ENCODE data around the gene KREMEN2. TPM values are rescaled to one million over a fixed set of nuclear protein-coding genes. Genes with fewer than 3 reads are reported as not detected.
A peak's percentile ranks its signal among the peaks of the same experiment; 100 is the strongest.

The KREMEN2 gene, protein sequence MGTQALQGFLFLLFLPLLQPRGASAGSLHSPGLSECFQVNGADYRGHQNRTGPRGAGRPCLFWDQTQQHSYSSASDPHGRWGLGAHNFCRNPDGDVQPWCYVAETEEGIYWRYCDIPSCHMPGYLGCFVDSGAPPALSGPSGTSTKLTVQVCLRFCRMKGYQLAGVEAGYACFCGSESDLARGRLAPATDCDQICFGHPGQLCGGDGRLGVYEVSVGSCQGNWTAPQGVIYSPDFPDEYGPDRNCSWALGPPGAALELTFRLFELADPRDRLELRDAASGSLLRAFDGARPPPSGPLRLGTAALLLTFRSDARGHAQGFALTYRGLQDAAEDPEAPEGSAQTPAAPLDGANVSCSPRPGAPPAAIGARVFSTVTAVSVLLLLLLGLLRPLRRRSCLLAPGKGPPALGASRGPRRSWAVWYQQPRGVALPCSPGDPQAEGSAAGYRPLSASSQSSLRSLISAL
- 3.8 TPM for polyA plus RNA-seq (2013, experiment 1 of 2)
- 3.9 TPM for polyA plus RNA-seq (2013, experiment 2 of 2)

DNA sequence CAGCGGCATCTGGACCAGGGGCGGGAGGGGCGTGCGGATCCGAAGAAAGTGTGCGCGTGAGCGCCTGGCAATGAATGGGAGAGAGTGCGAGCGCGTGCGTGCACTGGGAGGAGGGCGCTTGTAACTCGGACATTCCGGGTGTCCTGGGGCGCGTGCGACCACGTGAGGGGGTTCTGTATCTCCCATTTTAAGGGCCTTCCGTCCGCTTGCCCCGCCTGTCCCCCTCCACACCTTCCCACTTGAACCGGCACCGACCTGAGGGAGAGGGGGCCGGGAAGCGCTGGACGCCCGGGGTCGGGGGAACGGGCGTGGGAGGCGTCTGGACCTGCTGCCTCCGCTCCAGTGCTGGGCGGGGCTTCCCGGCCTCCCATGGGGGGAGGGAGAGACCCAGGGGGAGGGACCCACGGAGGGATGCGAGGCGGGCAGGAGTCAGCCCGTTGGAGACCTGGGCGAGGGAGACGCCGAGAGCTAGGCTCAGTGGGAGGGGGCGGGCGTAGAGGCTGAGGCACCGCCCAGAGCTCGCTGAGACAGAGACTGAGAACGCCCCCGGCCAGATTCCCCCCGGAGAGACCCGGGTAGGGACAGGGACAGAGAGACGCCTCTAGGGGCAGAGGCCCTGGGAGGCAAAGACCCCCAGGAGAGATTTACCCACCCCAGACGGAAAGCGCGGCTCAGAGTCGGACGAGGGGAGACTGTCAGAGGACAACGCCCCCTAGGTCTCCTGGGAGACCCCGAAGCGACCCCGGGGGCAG is at the start of gene KREMEN2:
TSS of gene KREMEN2 (plus strand) at position 553 of the 752 bp plus-strand sequence. CDS start 246 bp downstream, outside the sequence.
- Histone ChIP-seq H3K9me3 (replicated peaks in 1 of 2; ENCODE audit: control insufficient read depth in 2 of 2, insufficient read depth in 1 of 2, low read depth in 1 of 2, low read length in 2 of 2) (no peaks in the 10 kb centered on the region), H3K27me3 (ENCODE audit: control insufficient read depth in 3 of 3, insufficient read depth in 3 of 3, low read depth in 1 of 3, low read length in 3 of 3) (peaks cover 0 to 40% (median 20%) of the 10 kb centered on the region in 3 experiments), H2AK5ac (ENCODE audit: low read depth, low read length) (peak within 1 kb of the TSS; percentile 95), H2BK5ac (ENCODE audit: low read length) (peak within 1 kb of the TSS; percentile 93), H2BK15ac (ENCODE audit: low read length) (peak within 1 kb of the TSS; percentile 97), H3K27ac (replicated peaks; ENCODE audit: low read length) (peak within 1 kb of the TSS; percentile 14), H3K4me3 (ENCODE audit: low read length in 2 of 2) (peak within 1 kb of the TSS; percentile 49 to 84), H3K4ac (ENCODE audit: low read length) (no peak within 1 kb of the TSS), H3K14ac (ENCODE audit: low read length) (peak within 1 kb of the TSS; percentile 100), H2BK120ac (ENCODE audit: low read depth, low read length) (peak within 1 kb of the TSS; percentile 61), H2BK12ac (ENCODE audit: low read length) (peak within 1 kb of the TSS; percentile 95), H2AFZ (ENCODE audit: low read length) (peak within 1 kb of the TSS; percentile 98), H3K4me1 (ENCODE audit: control insufficient read depth in 2 of 2, insufficient read depth in 1 of 2, low read depth in 1 of 2, low read length in 2 of 2) (peaks cover 13 to 19% of the 10 kb centered on the region in 2 donors), H3K9ac (ENCODE audit: low read depth, low read length, poor library complexity) (peak within 1 kb of the TSS; percentile 89), H3K4me2 (ENCODE audit: insufficient read depth, low read length, poor library complexity, severe bottlenecking) (peak within 1 kb of the TSS; percentile 98), H4K91ac (ENCODE audit: low read depth, low read length, poor library complexity) (no peak within 1 kb of the TSS), H3K18ac (ENCODE audit: low read length) (peak within 1 kb of the TSS; percentile 95), H3K23ac (ENCODE audit: low read depth, low read length, poor library complexity) (peak within 1 kb of the TSS; percentile 96), H4K8ac (ENCODE audit: low read depth, low read length) (no peak within 1 kb of the TSS), H3K79me1 (ENCODE audit: low read depth, low read length) (peaks cover 5% of the 10 kb centered on the region), H3K36me3 (replicated peaks in 1 of 2; ENCODE audit: control insufficient read depth in 2 of 2, insufficient read depth in 2 of 2, low read length in 2 of 2) (no peaks in the 10 kb centered on the region)
- no CpG with 5 or more reads among the region's 60 CpGs for WGBS, 2 donors (ENCODE audit: extremely low coverage in 2 of 2, insufficient read length in 2 of 2, insufficient replicate concordance in 1 of 2)
- DNase-seq (ENCODE audit: low spot score): peak; percentile 64

DNA sequence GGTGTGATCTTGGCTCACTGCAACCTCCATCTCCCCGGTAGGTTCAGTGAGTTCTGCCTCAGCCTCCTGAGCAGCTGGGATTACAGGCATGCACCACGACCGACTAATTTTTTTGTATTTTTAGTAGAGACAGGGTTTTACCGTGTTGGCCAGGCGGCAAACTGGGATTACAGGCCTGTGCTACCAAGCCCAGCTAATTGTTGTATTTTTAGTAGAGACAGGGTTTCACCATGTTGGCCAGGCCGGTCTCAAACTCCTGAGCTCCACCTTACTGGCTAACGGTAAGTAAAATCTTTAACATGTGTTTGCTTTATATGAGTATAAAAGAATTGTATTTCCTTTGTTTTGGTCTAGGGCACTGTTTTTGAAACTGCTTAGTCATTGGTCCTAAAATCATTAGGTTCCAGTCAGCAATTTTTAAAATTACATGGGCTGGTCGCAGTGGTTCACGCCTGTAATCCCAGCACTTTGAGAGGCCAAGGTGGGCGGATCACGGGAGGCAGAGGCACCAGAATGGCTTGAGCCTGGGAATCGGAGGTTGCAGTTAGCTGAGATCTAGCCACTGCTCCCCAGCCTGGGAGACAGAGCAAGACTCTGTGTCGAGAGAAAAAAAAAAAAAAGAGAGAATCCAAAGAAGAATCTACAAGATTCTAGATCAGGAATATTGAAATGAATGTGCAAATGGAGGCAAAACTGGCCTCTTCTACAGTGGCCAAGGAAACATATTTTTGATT is 48.7 kb upstream of the KREMEN2 start:
- Histone ChIP-seq H4K91ac (ENCODE audit: low read depth, low read length, poor library complexity) (no peak overlapping the region), H2BK15ac (ENCODE audit: low read length) (no peak overlapping the region), H3K79me1 (ENCODE audit: low read depth, low read length) (peaks cover 2% of the 10 kb centered on the region), H3K4ac (ENCODE audit: low read length) (no peak overlapping the region), H2BK5ac (ENCODE audit: low read length) (no peak overlapping the region), H3K36me3 (replicated peaks in 1 of 2; ENCODE audit: control insufficient read depth in 2 of 2, insufficient read depth in 2 of 2, low read length in 2 of 2) (peaks cover 0 to 28% of the 10 kb centered on the region in 2 donors), H2AFZ (ENCODE audit: low read length) (no peak overlapping the region), H3K9ac (ENCODE audit: low read depth, low read length, poor library complexity) (no peak overlapping the region), H3K4me3 (ENCODE audit: low read length in 2 of 2) (no peak overlapping the region), H2BK120ac (ENCODE audit: low read depth, low read length) (no peak overlapping the region), H3K4me1 (ENCODE audit: control insufficient read depth in 2 of 2, insufficient read depth in 1 of 2, low read depth in 1 of 2, low read length in 2 of 2) (peaks cover 5 to 7% of the 10 kb centered on the region in 2 donors), H3K14ac (ENCODE audit: low read length) (no peak overlapping the region), H3K4me2 (ENCODE audit: insufficient read depth, low read length, poor library complexity, severe bottlenecking) (no peak overlapping the region), H3K27ac (replicated peaks; ENCODE audit: low read length) (no peak overlapping the region), H3K18ac (ENCODE audit: low read length) (no peak overlapping the region), H3K23ac (ENCODE audit: low read depth, low read length, poor library complexity) (no peak overlapping the region), H4K8ac (ENCODE audit: low read depth, low read length) (no peak overlapping the region), H2BK12ac (ENCODE audit: low read length) (no peak overlapping the region), H2AK5ac (ENCODE audit: low read depth, low read length) (no peak overlapping the region), H3K9me3 (replicated peaks in 1 of 2; ENCODE audit: control insufficient read depth in 2 of 2, insufficient read depth in 1 of 2, low read depth in 1 of 2, low read length in 2 of 2) (peaks cover 0 to 2% of the 10 kb centered on the region in 2 donors), H3K27me3 (ENCODE audit: control insufficient read depth in 3 of 3, insufficient read depth in 3 of 3, low read depth in 1 of 3, low read length in 3 of 3) (peaks cover 0 to 14% (median 2%) of the 10 kb centered on the region in 3 experiments)
- DNase-seq (ENCODE audit: low spot score): no peak
- WGBS, 2 donors (ENCODE audit: extremely low coverage in 2 of 2, insufficient read length in 2 of 2, insufficient replicate concordance in 1 of 2): no CpG with 5 or more reads among the region's 13 CpGs

DNA sequence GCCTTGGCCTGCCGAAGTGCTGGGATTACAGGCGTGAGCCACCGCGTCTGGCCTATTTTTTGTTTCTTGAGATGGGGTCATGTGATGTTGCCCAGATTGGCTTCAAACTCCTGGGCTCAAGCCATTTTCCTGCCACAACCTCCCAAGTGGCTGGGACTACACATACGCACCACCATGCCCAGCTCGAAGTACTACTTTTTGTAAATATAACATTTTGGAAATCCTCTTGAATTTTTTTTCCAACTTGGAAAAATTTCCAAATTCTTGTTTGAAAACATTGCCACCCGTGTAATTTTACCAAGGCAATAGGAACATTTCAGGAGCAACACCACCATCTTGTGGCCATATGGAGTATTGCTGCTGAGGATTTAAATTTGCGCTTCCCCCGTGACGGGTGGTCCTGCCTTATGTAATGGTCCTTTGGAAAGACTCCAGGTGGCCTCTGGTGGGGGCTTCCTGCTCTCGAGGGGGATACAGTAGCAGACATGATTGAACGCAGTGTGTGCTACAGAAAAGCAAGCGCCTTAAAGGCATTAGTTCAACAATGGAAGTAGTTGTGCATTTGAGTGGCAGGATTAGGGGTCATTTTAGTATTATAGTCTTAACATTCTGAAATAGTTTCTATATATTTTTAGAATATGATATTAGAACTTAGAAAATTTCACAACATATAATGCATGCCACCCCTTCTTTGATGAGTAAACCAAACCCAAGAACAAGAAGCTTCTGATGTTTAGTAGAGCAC is 44.4 kb upstream of the KREMEN2 start:
- H3K27ac ChIP-seq (replicated peaks; ENCODE audit: low read length): no peak overlapping the region
- DNase-seq (ENCODE audit: low spot score): peak; percentile 76
- H3K9ac ChIP-seq (ENCODE audit: low read depth, low read length, poor library complexity): no peak overlapping the region
- no peak overlapping the region for H3K4ac ChIP-seq (ENCODE audit: low read length)
- no peak overlapping the region for H2BK12ac ChIP-seq (ENCODE audit: low read length)
- H3K27me3 ChIP-seq (ENCODE audit: control insufficient read depth in 3 of 3, insufficient read depth in 3 of 3, low read depth in 1 of 3, low read length in 3 of 3): no peaks in the 10 kb centered on the region
- no peak overlapping the region for H2BK15ac ChIP-seq (ENCODE audit: low read length)
- H3K4me2 ChIP-seq (ENCODE audit: insufficient read depth, low read length, poor library complexity, severe bottlenecking): no peak overlapping the region
- no peak overlapping the region for H4K91ac ChIP-seq (ENCODE audit: low read depth, low read length, poor library complexity)
- H3K9me3 ChIP-seq (replicated peaks in 1 of 2; ENCODE audit: control insufficient read depth in 2 of 2, insufficient read depth in 1 of 2, low read depth in 1 of 2, low read length in 2 of 2): no peaks in the 10 kb centered on the region
- H3K23ac ChIP-seq (ENCODE audit: low read depth, low read length, poor library complexity): no peak overlapping the region
- no peaks in the 10 kb centered on the region for H3K79me1 ChIP-seq (ENCODE audit: low read depth, low read length)
- H2BK120ac ChIP-seq (ENCODE audit: low read depth, low read length): no peak overlapping the region
- H3K36me3 ChIP-seq (replicated peaks in 1 of 2; ENCODE audit: control insufficient read depth in 2 of 2, insufficient read depth in 2 of 2, low read length in 2 of 2): peaks cover 0 to 28% of the 10 kb centered on the region in 2 donors
- no peak overlapping the region for H2BK5ac ChIP-seq (ENCODE audit: low read length)
- H2AK5ac ChIP-seq (ENCODE audit: low read depth, low read length): no peak overlapping the region
- H2AFZ ChIP-seq (ENCODE audit: low read length): no peak overlapping the region
- no peak overlapping the region for H4K8ac ChIP-seq (ENCODE audit: low read depth, low read length)
- H3K4me1 ChIP-seq (ENCODE audit: control insufficient read depth in 2 of 2, insufficient read depth in 1 of 2, low read depth in 1 of 2, low read length in 2 of 2): no peaks in the 10 kb centered on the region
- no peak overlapping the region for H3K4me3 ChIP-seq (ENCODE audit: low read length in 2 of 2)
- no CpG with 5 or more reads among the region's 13 CpGs for WGBS, 2 donors (ENCODE audit: extremely low coverage in 2 of 2, insufficient read length in 2 of 2, insufficient replicate concordance in 1 of 2)
- no peak overlapping the region for H3K14ac ChIP-seq (ENCODE audit: low read length)
- H3K18ac ChIP-seq (ENCODE audit: low read length): no peak overlapping the region

Data from neuronal stem cell (in vitro differentiated cells).